HepG2 (cell line): ENCODE data around the gene PLPPR3. TPM values are rescaled to one million over a fixed set of nuclear protein-coding genes. Genes with fewer than 3 reads are reported as not detected.

ENCODE experiments used
- ATF2 ChIP-seq: sonication (generic); formaldehyde crosslinking; IDR thresholded peaks from 2 replicates; pipeline ENCODE4 v1.4.0; 2020; ENCODE audit warnings: missing genetic modification reagents
- FOXK2 ChIP-seq: fragments of 450-650 bp; IDR thresholded peaks from 2 replicates; pipeline ENCODE4 v1.6.1; 2016
- GATA4 ChIP-seq: sonication (generic); IDR thresholded peaks from 2 replicates; pipeline ENCODE4 v1.6.1; 2016; ENCODE audit warnings: antibody characterized with exemption, low read depth, borderline replicate concordance
- HNRNPLL ChIP-seq: fragments of 200-400 bp; formaldehyde crosslinking; IDR thresholded peaks from 2 replicates; pipeline ENCODE4 v1.6.1; 2017; ENCODE audit warnings: mild to moderate bottlenecking, low read depth, low read length; ENCODE audit not compliant: poor library complexity, severe bottlenecking
- PHF8 ChIP-seq: sonication (generic); formaldehyde crosslinking; IDR thresholded peaks from 2 replicates; pipeline ENCODE4 v1.5.0; 2020; ENCODE audit warnings: missing genetic modification reagents
- STAT5B ChIP-seq: sonication (generic); formaldehyde crosslinking; IDR thresholded peaks from 2 replicates; pipeline ENCODE4 v1.4.0; 2020; ENCODE audit warnings: missing genetic modification reagents
- TEAD3 ChIP-seq: optimal IDR thresholded peaks from 2 replicates; pipeline ENCODE3; 2016; ENCODE audit warnings: borderline replicate concordance
- THRA ChIP-seq: sonication (generic); formaldehyde crosslinking; IDR thresholded peaks from 2 replicates; pipeline ENCODE4 v1.4.0; 2020; ENCODE audit warnings: missing genetic modification reagents, borderline replicate concordance
- YEATS4 ChIP-seq: sonication (generic); formaldehyde crosslinking; IDR thresholded peaks from 2 replicates; pipeline ENCODE4 v1.4.0; 2020; ENCODE audit warnings: missing genetic modification reagents, borderline replicate concordance
- ZFP91 ChIP-seq: sonication (generic); formaldehyde crosslinking; IDR thresholded peaks from 2 replicates; pipeline ENCODE4 v1.9.0; 2022; ENCODE audit warnings: missing genetic modification reagents, mild to moderate bottlenecking, borderline replicate concordance
- ZNF276 ChIP-seq: sonication (generic); formaldehyde crosslinking; IDR thresholded peaks from 2 replicates; pipeline ENCODE4 v1.4.0; 2020; ENCODE audit warnings: mild to moderate bottlenecking, low read depth, missing genetic modification reagents
- ZNF484 ChIP-seq: sonication (generic); formaldehyde crosslinking; IDR thresholded peaks from 2 replicates; pipeline ENCODE4 v1.5.1; 2020; ENCODE audit warnings: mild to moderate bottlenecking, low read depth, missing genetic modification reagents, borderline replicate concordance
- ZNF503 ChIP-seq: sonication (generic); formaldehyde crosslinking; IDR thresholded peaks from 2 replicates; pipeline ENCODE4 v1.4.0; 2020; ENCODE audit warnings: missing genetic modification reagents
- ZNF563 ChIP-seq: sonication (generic); formaldehyde crosslinking; IDR thresholded peaks from 2 replicates; pipeline ENCODE4 v1.8.0; 2022; ENCODE audit warnings: mild to moderate bottlenecking, moderate library complexity, missing genetic modification reagents
- ZNF567 ChIP-seq: sonication (generic); formaldehyde crosslinking; IDR thresholded peaks from 2 replicates; pipeline ENCODE4 v1.8.1; 2023; ENCODE audit warnings: mild to moderate bottlenecking, missing genetic modification reagents, borderline replicate concordance
- ZNF652 ChIP-seq: IDR thresholded peaks from 2 replicates; pipeline ENCODE4 v1.6.1; 2016; ENCODE audit warnings: low read depth, borderline replicate concordance
- ZNF737 ChIP-seq: sonication (generic); formaldehyde crosslinking; IDR thresholded peaks from 2 replicates; pipeline ENCODE4 v1.5.0; 2020; ENCODE audit warnings: missing genetic modification reagents, mild to moderate bottlenecking, borderline replicate concordance
- ZNF776 ChIP-seq: sonication (generic); formaldehyde crosslinking; IDR thresholded peaks from 2 replicates; pipeline ENCODE4 v1.4.0; 2020; ENCODE audit warnings: mild to moderate bottlenecking, missing genetic modification reagents
- ZNF777 ChIP-seq: sonication (generic); formaldehyde crosslinking; IDR thresholded peaks from 2 replicates; pipeline ENCODE4 v1.4.0; 2020; ENCODE audit warnings: missing genetic modification reagents
- polyA plus RNA-seq, 8 experiments: library from polyadenylated mRNA; depleted of rRNA in 3 of 8; stranded (reverse) in 7 of 8; unstranded in 1 of 8; fragments of >200 nt; fragmentation: Illumina TruSeq in 4 of 8; extraction: Trizol in 4 of 8; gene quantifications; 2 replicates each; pipeline versions ENCODE4 v1.2.1 to v1.2.3, GENCODE V29; 2011 to 2016; ENCODE audit warnings: low read depth in 4 of 8, missing spikeins in 1 of 8, mixed read lengths in 1 of 8; ENCODE audit not compliant: insufficient read depth in 1 of 8
- total RNA-seq, 5 experiments: library from RNA; depleted of rRNA; stranded (reverse); fragments of >200 nt; fragmentation: Illumina TruSeq; extraction: Trizol; gene quantifications; 2 replicates each; pipeline ENCODE4 v1.2.3, GENCODE V29; 2016; ENCODE audit warnings: low read depth in 1 of 5

Gene PLPPR3
- total and polyA plus RNA-seq, 2 of the 13 experiments (the other 11 are each of a cell fraction or from before 2014, with no cell fraction given), result 0.07 to 0.16 TPM

- TF ChIP-seq THRA (CRISPR knock-in tag), result peak; percentile 43; the same call in 1 of the 2 replicates
- peak; percentile 58; the same call in 1 of the 2 replicates for TF ChIP-seq FOXK2
- TF ChIP-seq ZNF563 (CRISPR knock-in tag), result peak; percentile 36; the same call in 1 of the 2 replicates
- 0 out of 2 replicates have a peak, but pooled peaks have one; percentile 52 for TF ChIP-seq ZNF777 (CRISPR knock-in tag)
- TF ChIP-seq ZNF652, result no peak
- 0 out of 2 replicates have a peak, but pooled peaks have one; percentile 18 for TF ChIP-seq ZNF503 (CRISPR knock-in tag)
- TF ChIP-seq HNRNPLL, result peak; percentile 59
- TF ChIP-seq ZNF567 (CRISPR knock-in tag), result peak; percentile 77; the same call in 1 of the 2 replicates
- TF ChIP-seq TEAD3, result peak; percentile 82
- TF ChIP-seq GATA4, result no peak
- peak; percentile 82 for TF ChIP-seq ZNF776 (CRISPR knock-in tag)
- TF ChIP-seq ATF2 (CRISPR knock-in tag), result peak; percentile 67; the same call in 1 of the 2 replicates
- TF ChIP-seq ZNF737, result no peak
- peak; percentile 81 for TF ChIP-seq PHF8 (CRISPR knock-in tag)
- TF ChIP-seq YEATS4 (CRISPR knock-in tag), result peak; percentile 98
- TF ChIP-seq ZNF276 (CRISPR knock-in tag), result 0 out of 2 replicates have a peak, but pooled peaks have one; percentile 50
- peak; percentile 87 for TF ChIP-seq ZFP91 (CRISPR knock-in tag)
- no peak for TF ChIP-seq ZNF484 (CRISPR knock-in tag)
- no peak for TF ChIP-seq STAT5B (CRISPR knock-in tag)
Observed at GRCh38 chr19:796692-797527, 24.8 kb downstream of the PLPPR3 start, which contains the start of gene PTBP1 (continued).
